Esophagus muscularis mucosa (tissue), 4 donors: Measurements from ENCODE around the gene BRD3. TPM values are rescaled to one million over a fixed set of nuclear protein-coding genes. Genes with fewer than 3 reads are reported as not detected.

Experiments used
- DNase-seq: peaks from one replicate; pipeline ENCODE4 v3.0.0-alpha.2; 2017; ENCODE audit errors: extremely low spot score
- H3K27ac ChIP-seq, 4 donors: fragments of 200-600 bp; sonication (generic); replicated peaks in 1 of 4; 1 replicate in 3 of 4; 2 replicates in 1 of 4; pipeline ENCODE4 v1.5.1; 2016 to 2019; ENCODE audit warnings: mild to moderate bottlenecking in 1 of 4
- H3K27me3 ChIP-seq, 4 donors: fragments of 200-600 bp; sonication (generic); one replicate each; pipeline versions ENCODE4 v1.5.1 to v1.6.0; 2016 to 2019
- H3K36me3 ChIP-seq, 4 donors: fragments of 200-600 bp; sonication (generic); one replicate each; pipeline ENCODE4 v1.5.1; 2016 to 2019
- H3K4me1 ChIP-seq, 4 donors: fragments of 200-600 bp; sonication (generic); one replicate each; pipeline ENCODE4 v1.5.1; 2016 to 2019
- H3K4me3 ChIP-seq, 4 donors: fragments of 200-600 bp; sonication (generic); 1 replicate in 2 of 4; 2 replicates in 2 of 4; pipeline ENCODE4 v1.5.1; 2016 to 2019; ENCODE audit warnings: mild to moderate bottlenecking in 4 of 4, moderate library complexity in 1 of 4
- H3K9me3 ChIP-seq, 4 donors: fragments of 200-600 bp; sonication (generic); 1 replicate in 3 of 4; 2 replicates in 1 of 4; pipeline ENCODE4 v1.5.1; 2016 to 2019
- EP300 ChIP-seq: sonication (generic); formaldehyde crosslinking; IDR thresholded peaks from one replicate; pipeline ENCODE4 v1.6.1; 2017; ENCODE audit warnings: antibody characterized with exemption
- POLR2A ChIP-seq: fragments of 450-650 bp; IDR thresholded peaks from one replicate; pipeline ENCODE4 v1.6.1; 2017; ENCODE audit warnings: antibody characterized with exemption, moderate library complexity, mild to moderate bottlenecking, low read depth
- POLR2AphosphoS5 ChIP-seq, 2 donors: sonication (generic); formaldehyde crosslinking; IDR thresholded peaks; one replicate each; pipeline ENCODE4 v1.6.1; 2017; ENCODE audit warnings: antibody characterized with exemption in 2 of 2
- WGBS: methylation state at CpG from one replicate; pipeline ENCODE4 v1.1.5; 2018; 5-methylcytosine and 5-hydroxymethylcytosine counted together
- intact Hi-C: fragments of 100-400 bp; cut with DNase I; formaldehyde crosslinking; loops from one replicate; pipeline ENCODE4 v1.15.1; 2023
- total RNA-seq, 4 donors: library from RNA; depleted of rRNA; stranded (reverse); fragments of >200 nt; gene quantifications; one replicate each; pipeline versions ENCODE4 v1.1.0 to v1.2.1, GENCODE V29; 2016
- TF ChIP-seq, protein P1 (sequence below), 3 experiments: fragments of 200-600 bp in 2 of 3; fragments of 450-650 bp in 1 of 3; sonication (generic) in 2 of 3; IDR thresholded peaks; one replicate each; pipeline ENCODE4 v1.5.1; 2017 to 2019; ENCODE audit warnings: antibody characterized with exemption in 3 of 3, mild to moderate bottlenecking in 2 of 3, moderate library complexity in 1 of 3

The BRD3 gene
- total RNA-seq, 4 donors from 2014 or later, result 30.0 to 38.2 (median 33.3) TPM

DNA sequence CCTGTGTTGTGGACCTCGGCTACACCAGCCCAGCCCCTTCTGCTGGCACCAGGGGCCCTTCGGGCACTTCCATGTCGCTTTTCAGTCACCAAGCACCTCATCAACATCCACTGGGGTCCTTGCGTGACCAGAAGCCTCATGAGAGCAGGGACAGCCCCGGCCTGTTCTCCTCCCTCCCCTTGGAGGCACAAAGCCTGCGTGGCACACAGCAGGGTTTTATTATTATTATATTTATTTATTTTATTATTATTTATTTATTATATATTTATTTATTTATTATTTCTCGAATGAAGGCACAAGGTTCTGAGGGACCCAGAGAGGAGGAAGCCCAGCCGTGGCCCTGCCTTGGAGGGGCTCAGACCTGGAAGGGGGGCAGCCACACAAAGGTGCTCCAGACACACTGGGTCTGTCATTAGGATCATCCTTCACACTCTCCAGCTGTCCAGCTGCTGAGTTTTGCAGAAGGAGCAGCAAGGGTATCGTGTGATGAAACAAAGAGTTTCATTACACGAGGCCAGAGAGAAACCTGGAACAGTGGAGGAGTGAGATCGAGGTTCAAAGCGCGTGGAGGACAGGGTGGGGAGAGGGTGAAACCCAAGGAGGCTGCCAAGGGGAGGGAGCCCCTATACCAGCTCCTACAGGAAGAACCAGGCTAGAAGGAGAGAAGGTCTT is 80.9 kb downstream of the BRD3 start:
- 90% methylated on average over 13 of the region's 13 CpGs for WGBS
- Histone ChIP-seq H3K9me3 (no peaks in the 10 kb centered on the region), H3K27ac (no peak overlapping the region), H3K4me1 (peaks cover 11 to 24% (median 19%) of the 10 kb centered on the region in 4 donors), H3K27me3 (no peaks in the 10 kb centered on the region), H3K36me3 (no peaks in the 10 kb centered on the region), H3K4me3 (no peak overlapping the region)
- intact Hi-C loops, result no loop called here
- no peak for TF ChIP-seq POLR2A
- TF ChIP-seq EP300, result no peak
- DNase-seq, result no peak

DNA sequence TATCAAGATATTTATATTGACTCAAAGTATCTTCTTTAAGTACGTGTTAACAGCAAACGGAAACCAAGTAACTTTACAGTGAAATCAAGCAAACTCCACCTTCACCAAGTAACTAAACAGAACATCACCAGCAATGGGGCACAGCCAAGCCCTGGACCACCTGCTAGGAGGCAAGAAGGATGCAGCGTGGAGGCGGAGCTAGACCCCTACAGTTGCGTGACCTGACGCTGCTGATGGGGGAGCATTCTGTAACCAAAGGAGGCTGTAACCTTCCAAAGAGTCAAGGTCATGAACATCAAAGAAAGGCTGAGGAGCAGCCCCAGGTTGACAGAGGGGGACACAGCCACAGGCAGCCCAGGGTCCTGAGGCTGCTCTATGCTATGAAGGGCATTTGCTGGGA is 81.8 kb downstream of the BRD3 start:
- H3K4me3 ChIP-seq, result no peak overlapping the region
- 93% methylated on average over 6 of the region's 6 CpGs for WGBS
- no peak for DNase-seq
- H3K36me3 ChIP-seq, result no peaks in the 10 kb centered on the region
- no peak overlapping the region for H3K27ac ChIP-seq
- intact Hi-C loops, result no loop called here
- TF ChIP-seq POLR2A (no peak), EP300 (no peak)
- TF ChIP-seq, protein P1, sequence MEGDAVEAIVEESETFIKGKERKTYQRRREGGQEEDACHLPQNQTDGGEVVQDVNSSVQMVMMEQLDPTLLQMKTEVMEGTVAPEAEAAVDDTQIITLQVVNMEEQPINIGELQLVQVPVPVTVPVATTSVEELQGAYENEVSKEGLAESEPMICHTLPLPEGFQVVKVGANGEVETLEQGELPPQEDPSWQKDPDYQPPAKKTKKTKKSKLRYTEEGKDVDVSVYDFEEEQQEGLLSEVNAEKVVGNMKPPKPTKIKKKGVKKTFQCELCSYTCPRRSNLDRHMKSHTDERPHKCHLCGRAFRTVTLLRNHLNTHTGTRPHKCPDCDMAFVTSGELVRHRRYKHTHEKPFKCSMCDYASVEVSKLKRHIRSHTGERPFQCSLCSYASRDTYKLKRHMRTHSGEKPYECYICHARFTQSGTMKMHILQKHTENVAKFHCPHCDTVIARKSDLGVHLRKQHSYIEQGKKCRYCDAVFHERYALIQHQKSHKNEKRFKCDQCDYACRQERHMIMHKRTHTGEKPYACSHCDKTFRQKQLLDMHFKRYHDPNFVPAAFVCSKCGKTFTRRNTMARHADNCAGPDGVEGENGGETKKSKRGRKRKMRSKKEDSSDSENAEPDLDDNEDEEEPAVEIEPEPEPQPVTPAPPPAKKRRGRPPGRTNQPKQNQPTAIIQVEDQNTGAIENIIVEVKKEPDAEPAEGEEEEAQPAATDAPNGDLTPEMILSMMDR (IDR thresholded peaks at IDR 0.05), result no peak
- H3K4me1 ChIP-seq, result peaks cover 9 to 18% (median 13%) of the 10 kb centered on the region in 4 donors
- no peaks in the 10 kb centered on the region for H3K27me3 ChIP-seq
- no peaks in the 10 kb centered on the region for H3K9me3 ChIP-seq

- H3K36me3 ChIP-seq, result no peaks in the 10 kb centered on the region
- no peak for TF ChIP-seq POLR2AphosphoS5 (IDR thresholded peaks at IDR 0.05)
- TF ChIP-seq EP300, result no peak
- TF ChIP-seq POLR2A, result no peak
- TF ChIP-seq, protein P1 (IDR thresholded peaks at IDR 0.05), result no peak
- H3K9me3 ChIP-seq, result no peaks in the 10 kb centered on the region
- 91% methylated on average over 20 of the region's 25 CpGs for WGBS
- no peak for DNase-seq
- H3K4me3 ChIP-seq, result no peak overlapping the region
- H3K27me3 ChIP-seq, result no peaks in the 10 kb centered on the region
- H3K27ac ChIP-seq, result no peak overlapping the region
- intact Hi-C loops, result no loop called here
- peaks cover 21 to 31% (median 23%) of the 10 kb centered on the region in 4 donors for H3K4me1 ChIP-seq
Measured at GRCh38 chr9:133982971-133983720, 84.7 kb downstream of the BRD3 start.

GRCh38 chr9:133981958-133982681 is 85.7 kb downstream of the BRD3 start:
- H3K4me1 ChIP-seq, result peaks cover 21 to 32% (median 24%) of the 10 kb centered on the region in 4 donors
- no peaks in the 10 kb centered on the region for H3K9me3 ChIP-seq
- no peak for TF ChIP-seq POLR2A
- TF ChIP-seq, protein P1 (IDR thresholded peaks at IDR 0.05), result no peak
- TF ChIP-seq EP300, result no peak
- no peak for TF ChIP-seq POLR2AphosphoS5 (IDR thresholded peaks at IDR 0.05)
- no peaks in the 10 kb centered on the region for H3K36me3 ChIP-seq
- H3K4me3 ChIP-seq, result no peak overlapping the region
- no peak for DNase-seq
- H3K27ac ChIP-seq, result no peak overlapping the region
- WGBS, result 93% methylated on average over 12 of the region's 28 CpGs
- intact Hi-C loops, result no loop called here
- no peaks in the 10 kb centered on the region for H3K27me3 ChIP-seq

- Histone ChIP-seq H3K4me1 (peaks cover 21 to 32% (median 24%) of the 10 kb centered on the region in 4 donors), H3K36me3 (no peaks in the 10 kb centered on the region), H3K4me3 (no peak overlapping the region), H3K27ac (no peak overlapping the region), H3K9me3 (no peaks in the 10 kb centered on the region), H3K27me3 (no peaks in the 10 kb centered on the region)
- WGBS, result 83% methylated on average over 7 of the region's 14 CpGs
- TF ChIP-seq, protein P1 (IDR thresholded peaks at IDR 0.05), result no peak
- TF ChIP-seq POLR2A, result no peak
- no peak for TF ChIP-seq EP300
- no peak for TF ChIP-seq POLR2AphosphoS5 (IDR thresholded peaks at IDR 0.05)
- intact Hi-C loops, result no loop called here
- DNase-seq, result no peak
Measured at GRCh38 chr9:133981589-133981957, 86.3 kb downstream of the BRD3 start.
